Spleen (tissue), 7 donors: Measurements from ENCODE around the gene GNAI3.

Source experiments
- CTCF ChIP-seq, 11 experiments: fragments of 200-600 bp in 7 of 11; fragments of 450-650 bp in 4 of 11; sonication (generic) in 4 of 11; IDR thresholded peaks in 8 of 11; conservative IDR thresholded peaks in 3 of 11; 1 replicate in 7 of 11; 2 replicates in 4 of 11; pipeline versions ENCODE4 v1.4.0 to v1.8.0; 2016 to 2021; ENCODE audit warnings: antibody characterized with exemption in 11 of 11, inconsistent platforms in 4 of 11, mild to moderate bottlenecking in 1 of 11
- POLR2A ChIP-seq, 3 donors: fragments of 450-650 bp; IDR thresholded peaks; one replicate each; pipeline ENCODE4 v1.5.1; 2017; ENCODE audit warnings: antibody characterized with exemption in 3 of 3, mild to moderate bottlenecking in 1 of 3
- POLR2AphosphoS5 ChIP-seq, 3 donors: sonication (generic); formaldehyde crosslinking; IDR thresholded peaks; one replicate each; pipeline ENCODE4 v1.5.1; 2017; ENCODE audit warnings: antibody characterized with exemption in 3 of 3
- donor health status: DM: no; HTN: no; CAD: no; lungs with moderate emphysema.
- donor health status: DM: no; HTN: no; CAD: no.
- donor health status: DM: no; HTN: no; CAD: no.

GRCh38 chr1:109616391-109616790 lies 68.0 kb downstream of the GNAI3 start:
- no peak for TF ChIP-seq CTCF (IDR thresholded peaks at IDR 0.05 in 8 of 11, conservative IDR thresholded peaks at IDR 0.05 in 3 of 11)
- no peak for TF ChIP-seq POLR2A (IDR thresholded peaks at IDR 0.05)
- TF ChIP-seq POLR2AphosphoS5 (IDR thresholded peaks at IDR 0.05), result no peak
